T47D (cell line): ENCODE data around the gene C3AR1.

Experiments used
- DNase-seq, 2 experiments: peaks; one replicate each; pipeline versions ENCODE4 v3.0.0 to v3.0.0-alpha.2; 2011 to 2012; ENCODE audit warnings: low read depth in 1 of 2, low spot score in 1 of 2
- JUND ChIP-seq: IDR thresholded peaks from 2 replicates; pipeline ENCODE4 v1.6.1; 2012; ENCODE audit warnings: low read depth
- in situ Hi-C: cut with HindIII; loops from 2 replicates; pipeline ENCODE4 v1.10.0; 2016; ENCODE audit warnings: low sequenced_read_pairs, low pct_unique_long_range_greater_than_20kb

Gene C3AR1

DNA sequence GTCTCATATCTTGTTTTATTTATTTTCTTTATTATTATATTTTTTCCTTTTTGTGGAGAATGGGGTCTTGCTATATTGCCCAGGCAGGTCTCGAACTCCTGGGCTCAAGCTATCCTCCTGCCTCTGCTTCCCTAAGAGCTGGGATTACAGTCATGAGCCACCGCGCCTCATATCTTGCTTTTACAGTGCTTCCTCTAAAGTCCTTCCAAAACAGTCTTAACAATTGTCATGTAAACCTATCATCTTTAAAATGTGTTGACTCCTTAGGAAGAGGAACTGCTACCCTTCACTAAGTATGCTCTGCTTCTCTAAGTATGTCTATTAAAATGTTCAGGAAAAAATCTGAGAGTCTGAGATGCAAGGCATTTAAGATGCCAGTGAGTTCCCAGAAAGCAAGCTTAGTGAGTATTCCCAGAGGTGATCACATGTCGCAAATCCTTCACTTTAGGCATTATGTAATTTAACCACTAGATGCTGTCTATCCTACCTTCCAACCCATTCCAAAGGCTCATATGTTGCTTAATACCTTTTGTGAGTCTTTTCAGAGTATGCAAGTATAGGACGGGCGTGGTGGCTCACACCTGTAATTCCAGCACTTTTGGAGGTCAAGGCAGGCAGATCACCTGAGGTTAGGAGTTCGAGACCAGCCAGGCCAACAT is 53.4 kb downstream of the C3AR1 start:
- no peak for DNase-seq
- TF ChIP-seq JUND = no peak

DNA sequence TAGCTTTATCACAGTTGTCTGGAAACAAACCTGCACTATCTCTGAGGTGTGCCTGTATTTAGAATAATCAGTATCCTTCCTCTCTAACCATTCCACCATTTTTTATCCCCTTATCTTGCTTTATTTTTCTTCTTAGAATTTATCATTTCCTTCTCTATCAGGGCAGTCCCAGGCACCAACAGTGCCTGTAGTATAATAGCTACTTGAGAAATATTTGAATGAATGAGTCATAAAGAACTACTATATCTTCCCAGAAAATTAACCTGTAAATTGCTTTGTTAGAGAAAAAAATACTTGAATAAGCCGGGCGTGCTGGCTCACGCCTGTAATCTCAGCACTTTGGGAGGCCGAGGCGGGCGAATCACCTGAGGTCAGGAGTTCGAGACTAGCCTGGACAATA is 54.8 kb downstream of the C3AR1 start:
- DNase-seq = no peak
- in situ Hi-C loops = no loop called here

More for the DNA sequence above, 53.4 kb downstream of the C3AR1 start:
- in situ Hi-C loops = no loop called here

More for the DNA sequence above, 54.8 kb downstream of the C3AR1 start:
- no peak for TF ChIP-seq JUND
